ENCODE results near the gene KRT85. TPM values are rescaled to one million over a fixed set of nuclear protein-coding genes. Genes with fewer than 3 reads are reported as not detected.

KRT85 gene
- total and polyA plus RNA-seq, 10 of the 15 experiments (the other 5 are each of a cell fraction or from before 2014, with no cell fraction given): 0.05 to 0.18 (median 0.11) TPM; not detected in 6

DNA sequence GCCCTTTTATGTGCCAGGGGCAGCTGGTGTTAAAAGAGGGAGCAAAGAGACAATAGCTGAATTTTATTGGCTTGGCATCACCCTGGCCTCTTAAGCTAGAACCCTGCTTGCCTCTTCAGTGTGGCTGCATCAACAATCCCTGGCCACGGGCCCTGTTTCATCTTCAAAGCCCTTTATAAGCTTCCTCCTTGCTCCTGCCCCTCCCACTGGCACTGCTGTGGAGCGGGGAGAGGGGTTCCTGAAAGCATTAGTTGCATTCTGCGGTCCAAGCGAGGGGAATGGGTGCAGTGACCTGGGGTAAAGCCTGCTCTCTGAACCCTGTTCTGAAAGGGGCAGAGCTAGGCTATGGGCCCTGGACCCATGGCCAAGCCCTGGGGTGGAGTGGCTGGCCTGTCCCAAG is 45.9 kb downstream of the KRT85 start:
- in situ Hi-C loops (cut with MboI) (loop anchor here (10.0 kb wide), 1 partner anchor 167 kb away; no protein-coding TSS in a partner anchor), intact Hi-C loops (cut with micrococcal nuclease; ENCODE audit: unreplicated experiment) (loop anchor here (10.0 kb wide), 1 partner anchor 107 kb away; no protein-coding TSS in a partner anchor)
- Histone ChIP-seq H3K4me3 (no peak overlapping the region), H4K20me1 (ENCODE audit: control insufficient read depth, insufficient read depth) (no peaks in the 10 kb centered on the region), H3K4me1 (ENCODE audit: control insufficient read depth, insufficient read depth, low read length) (no peaks in the 10 kb centered on the region), H3K79me2 (ENCODE audit: control insufficient read depth, insufficient read depth, low read length) (no peaks in the 10 kb centered on the region), H3K9me3 (replicated peaks; ENCODE audit: control insufficient read depth, insufficient read depth, low read length) (no peaks in the 10 kb centered on the region), H3K9ac (ENCODE audit: control insufficient read depth, insufficient read depth, low read length) (no peak overlapping the region), H3K36me3 (ENCODE audit: control insufficient read depth in 2 of 2, insufficient read depth in 2 of 2, low read length in 1 of 2) (no peaks in the 10 kb centered on the region), H3K27ac (ENCODE audit: control insufficient read depth, insufficient read depth) (no peak overlapping the region), H3K4me2 (ENCODE audit: control insufficient read depth, insufficient read depth) (no peak overlapping the region), H3K27me3 (replicated peaks in 1 of 2; ENCODE audit: control insufficient read depth in 2 of 2, insufficient read depth in 2 of 2, low read length in 1 of 2) (peaks cover 3 to 8% of the 10 kb centered on the region in 2 experiments), H2AFZ (ENCODE audit: control insufficient read depth, low read depth, low read length) (no peak overlapping the region)
- DNase-seq (ENCODE audit: low read depth, low spot score) (no peak), ATAC-seq (no peak), FAIRE-seq (no peak)
- BruUV-seq (replicated peaks): no TSS peak
- CTCF ChIA-PET: interaction anchor here (1.0 kb wide), 1 partner anchor 11 kb away, joined by 3 read pairs; no protein-coding TSS in a partner anchor
- 8% methylated on average over 4 of the region's 4 CpGs for WGBS (ENCODE audit: insufficient coverage, insufficient replicate concordance, low lambda C conversion rate, missing lambda C conversion rate)
- TF ChIP-seq, protein P1, sequence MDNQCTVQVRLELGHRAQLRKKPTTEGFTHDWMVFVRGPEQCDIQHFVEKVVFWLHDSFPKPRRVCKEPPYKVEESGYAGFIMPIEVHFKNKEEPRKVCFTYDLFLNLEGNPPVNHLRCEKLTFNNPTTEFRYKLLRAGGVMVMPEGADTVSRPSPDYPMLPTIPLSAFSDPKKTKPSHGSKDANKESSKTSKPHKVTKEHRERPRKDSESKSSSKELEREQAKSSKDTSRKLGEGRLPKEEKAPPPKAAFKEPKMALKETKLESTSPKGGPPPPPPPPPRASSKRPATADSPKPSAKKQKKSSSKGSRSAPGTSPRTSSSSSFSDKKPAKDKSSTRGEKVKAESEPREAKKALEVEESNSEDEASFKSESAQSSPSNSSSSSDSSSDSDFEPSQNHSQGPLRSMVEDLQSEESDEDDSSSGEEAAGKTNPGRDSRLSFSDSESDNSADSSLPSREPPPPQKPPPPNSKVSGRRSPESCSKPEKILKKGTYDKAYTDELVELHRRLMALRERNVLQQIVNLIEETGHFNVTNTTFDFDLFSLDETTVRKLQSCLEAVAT (IDR thresholded peaks at IDR 0.05): no peak
- TF ChIP-seq, protein P2, sequence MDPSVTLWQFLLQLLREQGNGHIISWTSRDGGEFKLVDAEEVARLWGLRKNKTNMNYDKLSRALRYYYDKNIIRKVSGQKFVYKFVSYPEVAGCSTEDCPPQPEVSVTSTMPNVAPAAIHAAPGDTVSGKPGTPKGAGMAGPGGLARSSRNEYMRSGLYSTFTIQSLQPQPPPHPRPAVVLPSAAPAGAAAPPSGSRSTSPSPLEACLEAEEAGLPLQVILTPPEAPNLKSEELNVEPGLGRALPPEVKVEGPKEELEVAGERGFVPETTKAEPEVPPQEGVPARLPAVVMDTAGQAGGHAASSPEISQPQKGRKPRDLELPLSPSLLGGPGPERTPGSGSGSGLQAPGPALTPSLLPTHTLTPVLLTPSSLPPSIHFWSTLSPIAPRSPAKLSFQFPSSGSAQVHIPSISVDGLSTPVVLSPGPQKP (IDR thresholded peaks at IDR 0.05; ENCODE audit: low read depth, low read length): no peak
- TF ChIP-seq ZBED1 (IDR thresholded peaks at IDR 0.05; ENCODE audit: borderline replicate concordance) (no peak), PAX8 (IDR thresholded peaks at IDR 0.05) (no peak), RCOR1 (conservative IDR thresholded peaks at IDR 0.05; ENCODE audit: low read depth, low read length) (no peak), POLR2A (IDR thresholded peaks at IDR 0.05; ENCODE audit: low read depth, low read length) (no peak), RELA (IDR thresholded peaks at IDR 0.05; ENCODE audit: borderline replicate concordance, partially characterized antibody) (no peak), POLR2AphosphoS2 (IDR thresholded peaks at IDR 0.05; ENCODE audit: low read depth, low read length) (no peak), YY1 (IDR thresholded peaks at IDR 0.05; ENCODE audit: low read depth, low read length) (no peak), SMC3 (IDR thresholded peaks at IDR 0.05; ENCODE audit: borderline replicate concordance, low read length) (no peak), TARDBP (IDR thresholded peaks at IDR 0.05; ENCODE audit: borderline replicate concordance) (no peak), BCL11A (IDR thresholded peaks at IDR 0.05; ENCODE audit: low read depth, low read length) (no peak), SIX5 (IDR thresholded peaks at IDR 0.05; ENCODE audit: low read depth, low read length, severe bottlenecking) (no peak), CHD2 (IDR thresholded peaks at IDR 0.05; ENCODE audit: borderline replicate concordance, low read depth, low read length) (no peak), CBX5 (IDR thresholded peaks at IDR 0.05; ENCODE audit: low read depth) (no peak)
- TF ChIP-seq, protein P3, sequence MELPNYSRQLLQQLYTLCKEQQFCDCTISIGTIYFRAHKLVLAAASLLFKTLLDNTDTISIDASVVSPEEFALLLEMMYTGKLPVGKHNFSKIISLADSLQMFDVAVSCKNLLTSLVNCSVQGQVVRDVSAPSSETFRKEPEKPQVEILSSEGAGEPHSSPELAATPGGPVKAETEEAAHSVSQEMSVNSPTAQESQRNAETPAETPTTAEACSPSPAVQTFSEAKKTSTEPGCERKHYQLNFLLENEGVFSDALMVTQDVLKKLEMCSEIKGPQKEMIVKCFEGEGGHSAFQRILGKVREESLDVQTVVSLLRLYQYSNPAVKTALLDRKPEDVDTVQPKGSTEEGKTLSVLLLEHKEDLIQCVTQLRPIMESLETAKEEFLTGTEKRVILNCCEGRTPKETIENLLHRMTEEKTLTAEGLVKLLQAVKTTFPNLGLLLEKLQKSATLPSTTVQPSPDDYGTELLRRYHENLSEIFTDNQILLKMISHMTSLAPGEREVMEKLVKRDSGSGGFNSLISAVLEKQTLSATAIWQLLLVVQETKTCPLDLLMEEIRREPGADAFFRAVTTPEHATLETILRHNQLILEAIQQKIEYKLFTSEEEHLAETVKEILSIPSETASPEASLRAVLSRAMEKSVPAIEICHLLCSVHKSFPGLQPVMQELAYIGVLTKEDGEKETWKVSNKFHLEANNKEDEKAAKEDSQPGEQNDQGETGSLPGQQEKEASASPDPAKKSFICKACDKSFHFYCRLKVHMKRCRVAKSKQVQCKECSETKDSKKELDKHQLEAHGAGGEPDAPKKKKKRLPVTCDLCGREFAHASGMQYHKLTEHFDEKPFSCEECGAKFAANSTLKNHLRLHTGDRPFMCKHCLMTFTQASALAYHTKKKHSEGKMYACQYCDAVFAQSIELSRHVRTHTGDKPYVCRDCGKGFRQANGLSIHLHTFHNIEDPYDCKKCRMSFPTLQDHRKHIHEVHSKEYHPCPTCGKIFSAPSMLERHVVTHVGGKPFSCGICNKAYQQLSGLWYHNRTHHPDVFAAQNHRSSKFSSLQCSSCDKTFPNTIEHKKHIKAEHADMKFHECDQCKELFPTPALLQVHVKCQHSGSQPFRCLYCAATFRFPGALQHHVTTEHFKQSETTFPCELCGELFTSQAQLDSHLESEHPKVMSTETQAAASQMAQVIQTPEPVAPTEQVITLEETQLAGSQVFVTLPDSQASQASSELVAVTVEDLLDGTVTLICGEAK (IDR thresholded peaks at IDR 0.05; ENCODE audit: borderline replicate concordance): no peak
- POLR2A ChIA-PET: no interaction called here
- SMC1A ChIA-PET (ENCODE audit: uncharacterized antibody, unreplicated experiment): no interaction called here
- RAD21 ChIA-PET (ENCODE audit: unreplicated experiment): no interaction called here
